GM12878 (cell line): Measurements from ENCODE around the gene SNAP91. TPM values are rescaled to one million over a fixed set of nuclear protein-coding genes. Genes with fewer than 3 reads are reported as not detected.

Experiments
- ATAC-seq: fragments of 200-7000 bp; cut with Tn5 transposase; 3 replicates; pipeline ENCODE4 v1.9.1; 2020; ENCODE audit warnings: mild to moderate bottlenecking, moderate library complexity
- BruUV-seq: library from RNA; stranded (reverse); fragments of 400-500 nt; replicated peaks from 2 replicates; lab custom pipeline; 2021; lab: Mats Ljungman, UMichigan
- CTCF ChIA-PET: fragments of 300-600 bp; sonication (Branson Sonifier 250); formaldehyde crosslinking; extraction: SDS; loops from one replicate; lab custom pipeline; 2021; ENCODE audit warnings: inconsistent platforms; lab: Yijun Ruan, JAX
- POLR2A ChIA-PET: fragments of 350-600 bp; formaldehyde crosslinking; extraction: SDS; loops from one replicate; lab custom pipeline; 2021; ENCODE audit warnings: inconsistent platforms; lab: Charles Lee
- RAD21 ChIA-PET: fragments of 300-600 bp; sonication (Branson Sonifier 250); formaldehyde crosslinking; loops from one replicate; lab custom pipeline; 2023; ENCODE audit warnings: antibody characterized with exemption; ENCODE audit not compliant: unreplicated experiment; lab: Charles Lee
- SMC1A ChIA-PET: fragments of 300-600 bp; sonication (Branson Sonifier 250); formaldehyde crosslinking; loops from one replicate; lab custom pipeline; 2023; ENCODE audit not compliant: unreplicated experiment, uncharacterized antibody; lab: Charles Lee
- DNase-seq: peaks from one replicate; pipeline ENCODE4 v3.0.0-alpha.2; 2011; ENCODE audit warnings: low read depth, low spot score
- FAIRE-seq: peaks from 3 replicates; lab custom pipeline; 2011; peaks lifted over from hg19 to GRCh38; lab: Jason Lieb, UNC
- H2AFZ ChIP-seq: 2 replicates; pipeline ENCODE4 v1.6.0; 2011; ENCODE audit warnings: low read depth, low read length, control low read depth; ENCODE audit not compliant: control insufficient read depth
- H3K27ac ChIP-seq: 2 replicates; pipeline ENCODE4 v1.5.1; 2011; ENCODE audit warnings: control low read depth; ENCODE audit not compliant: control insufficient read depth, insufficient read depth
- H3K27me3 ChIP-seq, 2 experiments: replicated peaks in 1 of 2; 2 replicates each; pipeline versions ENCODE4 v1.6.0 to v1.6.1; 2011; ENCODE audit warnings: low read length in 1 of 2; ENCODE audit not compliant: control insufficient read depth in 2 of 2, insufficient read depth in 2 of 2
- H3K36me3 ChIP-seq, 2 experiments: 2 replicates each; pipeline ENCODE4 v1.5.1; 2011; ENCODE audit warnings: low read length in 1 of 2; ENCODE audit not compliant: control insufficient read depth in 2 of 2, insufficient read depth in 2 of 2
- H3K4me1 ChIP-seq: 2 replicates; pipeline ENCODE4 v1.6.1; 2011; ENCODE audit warnings: mild to moderate bottlenecking, low read length, moderate library complexity, mixed read lengths; ENCODE audit not compliant: control insufficient read depth, insufficient read depth
- H3K4me2 ChIP-seq: 2 replicates; pipeline ENCODE4 v1.6.0; 2011; ENCODE audit warnings: control low read depth; ENCODE audit not compliant: control insufficient read depth, insufficient read depth
- H3K4me3 ChIP-seq: fragments of 200-600 bp; sonication (generic); 2 replicates; pipeline ENCODE4 v1.5.1; 2016
- H3K79me2 ChIP-seq: 2 replicates; pipeline ENCODE4 v1.6.0; 2011; ENCODE audit warnings: low read length; ENCODE audit not compliant: control insufficient read depth, insufficient read depth
- H3K9ac ChIP-seq: 2 replicates; pipeline ENCODE4 v1.8.0; 2011; ENCODE audit warnings: low read length, control low read depth, mixed read lengths; ENCODE audit not compliant: control insufficient read depth, insufficient read depth
- H3K9me3 ChIP-seq: replicated peaks from 3 replicates; pipeline ENCODE4 v1.5.1; 2011; ENCODE audit warnings: mild to moderate bottlenecking, low read length; ENCODE audit not compliant: control insufficient read depth, insufficient read depth
- H4K20me1 ChIP-seq: 2 replicates; pipeline ENCODE4 v1.6.0; 2011; ENCODE audit not compliant: control insufficient read depth, insufficient read depth
- CBX5 ChIP-seq: sonication (generic); IDR thresholded peaks from 2 replicates; pipeline ENCODE4 v1.6.1; 2016; ENCODE audit warnings: low read depth, moderate library complexity, mild to moderate bottlenecking, inconsistent platforms
- CHD1 ChIP-seq: IDR thresholded peaks from 2 replicates; pipeline ENCODE4 v1.6.1; 2012; ENCODE audit warnings: low read depth, low read length, improper control_type of control experiment
- DPF2 ChIP-seq: fragments of 450-650 bp; IDR thresholded peaks from 2 replicates; pipeline ENCODE4 v1.6.1; 2017; ENCODE audit warnings: mild to moderate bottlenecking
- ESRRA ChIP-seq: IDR thresholded peaks from 2 replicates; pipeline ENCODE4 v1.6.1; 2012; ENCODE audit warnings: mild to moderate bottlenecking, low read length, improper control_type of control experiment
- HCFC1 ChIP-seq: fragments of 150-350 bp; IDR thresholded peaks from 2 replicates; pipeline ENCODE4 v1.6.1; 2014; ENCODE audit warnings: low read length
- IRF4 ChIP-seq: IDR thresholded peaks from 2 replicates; pipeline ENCODE4 v1.6.1; 2011; ENCODE audit warnings: low read depth, low read length
- PRDM15 ChIP-seq: fragments of 450-650 bp; formaldehyde crosslinking; IDR thresholded peaks from 2 replicates; pipeline ENCODE4 v1.4.0; 2020; ENCODE audit warnings: mild to moderate bottlenecking, moderate library complexity
- RCOR1 ChIP-seq: conservative IDR thresholded peaks from 2 replicates; pipeline ENCODE4 v1.6.1; 2012; ENCODE audit warnings: low read depth, low read length, improper control_type of control experiment
- RUNX3 ChIP-seq: IDR thresholded peaks from 2 replicates; pipeline ENCODE4 v1.6.1; 2012; ENCODE audit warnings: low read length, inconsistent platforms
- SUZ12 ChIP-seq: fragments of 200-600 bp; sonication (generic); IDR thresholded peaks from one replicate; pipeline ENCODE4 v1.6.1; 2018; ENCODE audit warnings: antibody characterized with exemption, mild to moderate bottlenecking; ENCODE audit not compliant: unreplicated experiment
- in situ Hi-C: fragments of 300-500 bp; cut with MboI; formaldehyde crosslinking; loops from 9 replicates; pipeline ENCODE4 v1.14.3; 2018; ENCODE audit warnings: mixed read lengths
- intact Hi-C: fragments of 100-400 bp; cut with micrococcal nuclease; formaldehyde crosslinking; loops from one replicate; pipeline ENCODE4 v1.14.2; 2022; ENCODE audit not compliant: unreplicated experiment
- polyA plus RNA-seq, 11 experiments: library from polyadenylated mRNA; depleted of rRNA in 4 of 11; unstranded in 6 of 11; stranded (reverse) in 5 of 11; fragments of >200 nt; fragmentation: Nextera tagmentation in 4 of 11; fragmentation: Illumina TruSeq in 1 of 11; extraction: Ambion mirVana in 4 of 11; extraction: Trizol in 1 of 11; gene quantifications; 1 replicate in 1 of 11; 2 replicates in 10 of 11; pipeline versions ENCODE4 v1.2.1 to v1.2.3, GENCODE V29; 2011 to 2016; ENCODE audit warnings: inconsistent platforms in 2 of 11, missing spikeins in 2 of 11, low read depth in 1 of 11
- total RNA-seq, 4 experiments: library from RNA; depleted of rRNA in 3 of 4; stranded (reverse); fragments of >200 nt in 3 of 4; fragmentation: Illumina TruSeq in 1 of 4; extraction: Trizol in 1 of 4; gene quantifications; 2 replicates each; pipeline versions ENCODE4 v1.2.1 to v1.2.3, GENCODE V29; 2013 to 2021
- TF ChIP-seq, protein P1 (sequence below): IDR thresholded peaks from 2 replicates; pipeline ENCODE4 v1.6.1; 2011; ENCODE audit warnings: low read depth, low read length, improper control_type of control experiment, borderline replicate concordance

SNAP91 gene
- total and polyA plus RNA-seq, 10 of the 15 experiments (the other 5 are each of a cell fraction or from before 2014, with no cell fraction given) = 0.01 to 0.49 (median 0.12) TPM; not detected in 2

DNA sequence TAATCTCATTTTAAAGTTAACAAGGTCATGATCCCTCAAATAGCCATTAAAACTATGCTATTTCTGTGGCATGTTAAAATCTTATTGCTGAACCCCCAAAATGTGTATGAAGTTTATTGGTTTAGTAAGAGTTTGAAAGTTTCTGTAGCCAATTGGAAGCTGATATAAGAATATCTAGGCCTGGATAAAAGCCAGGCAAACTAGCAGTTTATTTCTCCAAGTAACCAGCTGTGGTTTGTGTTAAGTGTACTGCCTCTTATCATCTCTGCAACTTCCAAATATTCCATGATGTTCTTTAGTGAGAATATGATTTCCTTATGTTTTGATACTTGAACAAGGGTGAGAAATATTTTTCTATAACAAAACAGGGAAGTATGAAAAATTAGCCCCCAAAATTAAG, 119.8 kb downstream of the SNAP91 start:
- SMC1A ChIA-PET = interaction anchor here (1.7 kb wide), 1 partner anchor 9 kb away, joined by 4 read pairs; no protein-coding TSS in a partner anchor

More for the DNA sequence above, 119.8 kb downstream of the SNAP91 start:
- DNase-seq = no peak
- Histone ChIP-seq H3K27ac (no peak overlapping the region), H3K9ac (no peak overlapping the region), H3K9me3 (no peaks in the 10 kb centered on the region), H3K4me3 (no peak overlapping the region), H3K79me2 (no peaks in the 10 kb centered on the region), H3K4me1 (no peaks in the 10 kb centered on the region), H3K36me3 (no peaks in the 10 kb centered on the region), H3K27me3 (no peaks in the 10 kb centered on the region), H3K4me2 (no peak overlapping the region), H2AFZ (no peak overlapping the region), H4K20me1 (no peaks in the 10 kb centered on the region)
- in situ Hi-C loops = no loop called here
- intact Hi-C loops = no loop called here
- RAD21 ChIA-PET = no interaction called here
- CTCF ChIA-PET = interaction anchor here (0.7 to 1.4 kb wide), 2 partner anchors 9 to 31 kb away, joined by 3 read pairs; no protein-coding TSS in a partner anchor
- TF ChIP-seq RCOR1 = no peak
- no peak for TF ChIP-seq IRF4
- no peak for TF ChIP-seq CBX5
- TF ChIP-seq HCFC1 = no peak
- TF ChIP-seq ESRRA = no peak
- no peak for TF ChIP-seq CHD1
- TF ChIP-seq RUNX3 = no peak
- TF ChIP-seq, protein P1, sequence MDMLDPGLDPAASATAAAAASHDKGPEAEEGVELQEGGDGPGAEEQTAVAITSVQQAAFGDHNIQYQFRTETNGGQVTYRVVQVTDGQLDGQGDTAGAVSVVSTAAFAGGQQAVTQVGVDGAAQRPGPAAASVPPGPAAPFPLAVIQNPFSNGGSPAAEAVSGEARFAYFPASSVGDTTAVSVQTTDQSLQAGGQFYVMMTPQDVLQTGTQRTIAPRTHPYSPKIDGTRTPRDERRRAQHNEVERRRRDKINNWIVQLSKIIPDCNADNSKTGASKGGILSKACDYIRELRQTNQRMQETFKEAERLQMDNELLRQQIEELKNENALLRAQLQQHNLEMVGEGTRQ = no peak
- no peak for TF ChIP-seq DPF2
- no peak for TF ChIP-seq PRDM15 (CRISPR knock-in tag)
- no peak for TF ChIP-seq SUZ12
- no peak for ATAC-seq
- FAIRE-seq = no peak
- POLR2A ChIA-PET = no interaction called here
- BruUV-seq = no TSS peak
